Measurements from ENCODE around the gene UST.

DNA sequence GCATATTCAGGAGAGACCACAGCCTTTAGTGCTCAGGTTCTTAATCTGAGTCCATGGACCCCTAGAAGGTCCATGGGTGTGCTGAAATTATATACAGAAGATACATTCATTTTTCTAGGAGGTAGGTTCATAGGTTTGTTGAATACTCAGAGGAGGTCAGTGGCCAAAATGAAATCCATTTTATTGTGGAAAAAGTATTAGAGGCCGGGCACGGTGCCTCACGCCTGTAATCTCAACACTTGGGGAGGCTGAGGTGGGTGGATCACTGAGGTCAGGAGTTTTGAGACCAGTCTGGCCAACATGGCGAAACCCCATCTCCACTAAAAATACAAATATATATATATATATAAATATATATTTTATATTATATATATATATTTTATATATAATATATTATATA is 9.0 kb upstream of the UST start:
- TF ChIP-seq POLR2A (IDR thresholded peaks at IDR 0.05): no peak
- TF ChIP-seq, protein P1, sequence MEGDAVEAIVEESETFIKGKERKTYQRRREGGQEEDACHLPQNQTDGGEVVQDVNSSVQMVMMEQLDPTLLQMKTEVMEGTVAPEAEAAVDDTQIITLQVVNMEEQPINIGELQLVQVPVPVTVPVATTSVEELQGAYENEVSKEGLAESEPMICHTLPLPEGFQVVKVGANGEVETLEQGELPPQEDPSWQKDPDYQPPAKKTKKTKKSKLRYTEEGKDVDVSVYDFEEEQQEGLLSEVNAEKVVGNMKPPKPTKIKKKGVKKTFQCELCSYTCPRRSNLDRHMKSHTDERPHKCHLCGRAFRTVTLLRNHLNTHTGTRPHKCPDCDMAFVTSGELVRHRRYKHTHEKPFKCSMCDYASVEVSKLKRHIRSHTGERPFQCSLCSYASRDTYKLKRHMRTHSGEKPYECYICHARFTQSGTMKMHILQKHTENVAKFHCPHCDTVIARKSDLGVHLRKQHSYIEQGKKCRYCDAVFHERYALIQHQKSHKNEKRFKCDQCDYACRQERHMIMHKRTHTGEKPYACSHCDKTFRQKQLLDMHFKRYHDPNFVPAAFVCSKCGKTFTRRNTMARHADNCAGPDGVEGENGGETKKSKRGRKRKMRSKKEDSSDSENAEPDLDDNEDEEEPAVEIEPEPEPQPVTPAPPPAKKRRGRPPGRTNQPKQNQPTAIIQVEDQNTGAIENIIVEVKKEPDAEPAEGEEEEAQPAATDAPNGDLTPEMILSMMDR (IDR thresholded peaks at IDR 0.05): no peak

Measured in esophagus squamous epithelium (tissue), 4 donors.